Prostate gland (tissue), 2 donors: ENCODE measurements around the gene SPINK5. TPM values are rescaled to one million over a fixed set of nuclear protein-coding genes. Genes with fewer than 3 reads are reported as not detected.
A peak's percentile ranks its signal among the peaks of the same experiment; 100 is the strongest.

ENCODE experiments used
- DNase-seq: peaks from one replicate; pipeline ENCODE4 v3.0.0-alpha.2; 2019; ENCODE audit warnings: low spot score
- H3K27ac ChIP-seq, 2 donors: fragments of 200-600 bp; sonication (generic); 2 replicates each; pipeline ENCODE4 v1.5.1; 2017 to 2019
- H3K27me3 ChIP-seq: fragments of 200-600 bp; sonication (generic); replicated peaks from 2 replicates; pipeline ENCODE4 v1.5.1; 2019; ENCODE audit not compliant: insufficient read depth
- H3K36me3 ChIP-seq, 2 donors: fragments of 200-600 bp; sonication (generic); 1 replicate in 1 of 2; 2 replicates in 1 of 2; pipeline versions ENCODE4 v1.5.1 to v1.8.1; 2017 to 2019
- H3K4me1 ChIP-seq: fragments of 200-600 bp; sonication (generic); replicated peaks from 2 replicates; pipeline ENCODE4 v1.5.1; 2019
- H3K4me3 ChIP-seq, 2 donors: fragments of 200-600 bp; sonication (generic); 2 replicates each; pipeline ENCODE4 v1.5.1; 2017 to 2019
- H3K9me3 ChIP-seq: fragments of 200-600 bp; sonication (generic); 2 replicates; pipeline ENCODE4 v1.5.1; 2017
- POLR2A ChIP-seq: fragments of 450-650 bp; IDR thresholded peaks from one replicate; pipeline ENCODE4 v1.6.1; 2016; ENCODE audit warnings: antibody characterized with exemption, mild to moderate bottlenecking
- POLR2AphosphoS5 ChIP-seq: sonication (generic); formaldehyde crosslinking; IDR thresholded peaks from one replicate; pipeline ENCODE4 v1.6.1; 2017; ENCODE audit warnings: antibody characterized with exemption
- WGBS: methylation state at CpG from one replicate; pipeline ENCODE4 v1.1.5; 2018; 5-methylcytosine and 5-hydroxymethylcytosine counted together
- intact Hi-C: fragments of 100-400 bp; cut with DNase I; formaldehyde crosslinking; loops from one replicate; pipeline ENCODE4 v1.14.2; 2022
- total RNA-seq, 2 donors: library from RNA; depleted of rRNA; stranded (reverse); fragments of >200 nt; gene quantifications; one replicate each; pipeline ENCODE4 v1.1.0, GENCODE V29; 2016
- TF ChIP-seq, protein P1 (sequence below), 4 experiments: fragments of 200-600 bp in 2 of 4; fragments of 450-650 bp in 2 of 4; sonication (generic) in 2 of 4; IDR thresholded peaks; 1 replicate in 3 of 4; 2 replicates in 1 of 4; pipeline ENCODE4 v1.5.1; 2016 to 2019; ENCODE audit warnings: antibody characterized with exemption in 4 of 4, mild to moderate bottlenecking in 2 of 4, moderate library complexity in 2 of 4

SPINK5 gene
- total RNA-seq, 2 donors from 2014 or later, result 2.6 to 3.7 TPM

DNA sequence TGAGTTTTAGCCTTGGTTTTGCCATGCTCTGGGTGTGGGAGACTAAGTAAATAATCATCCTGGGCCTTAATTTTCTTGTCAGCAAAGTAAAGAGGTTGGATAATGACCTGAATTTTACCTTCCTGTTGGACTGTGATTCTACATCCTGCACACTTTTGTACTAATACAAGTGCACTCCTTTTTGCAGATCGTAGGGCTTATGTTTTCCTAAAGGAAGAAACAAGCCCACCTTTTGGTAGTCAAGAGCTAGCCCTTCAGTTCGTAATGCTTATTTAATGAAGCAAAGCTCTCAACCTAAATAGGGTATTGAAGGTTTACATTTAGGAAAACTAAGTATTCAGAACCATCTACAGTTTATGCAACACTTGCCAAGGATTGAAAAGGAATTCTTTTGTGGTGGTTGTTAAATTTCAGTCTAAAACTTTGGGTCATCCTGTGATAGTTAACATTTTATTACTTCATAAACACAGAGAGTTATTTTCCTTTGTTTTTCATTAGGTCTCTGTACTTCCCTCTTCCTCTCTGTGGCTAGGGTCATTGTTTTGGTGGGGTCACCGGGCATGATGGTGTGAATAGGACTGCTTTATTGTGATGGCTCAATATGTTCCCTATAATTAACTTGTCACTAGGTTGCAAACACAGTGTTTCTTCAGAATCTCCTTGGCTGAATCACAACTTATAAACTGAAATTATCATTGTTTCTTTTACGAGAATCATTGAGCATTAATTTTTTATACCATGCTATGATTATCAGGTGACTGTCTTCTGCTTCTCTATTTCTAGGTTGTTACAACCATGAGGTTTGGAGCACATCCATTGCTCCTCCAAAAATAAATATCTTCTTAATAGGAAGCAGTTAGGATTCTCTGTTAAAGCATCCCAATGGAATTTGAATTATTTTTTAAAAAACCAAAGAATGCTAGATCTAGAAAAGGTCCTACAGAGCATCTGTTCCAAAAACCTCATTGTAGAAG, 28.5 kb downstream of the SPINK5 start:
- DNase-seq, result no peak
- Histone ChIP-seq H3K27me3 (no peaks in the 10 kb centered on the region), H3K4me3 (no peak overlapping the region), H3K27ac (no peak overlapping the region), H3K4me1 (no peaks in the 10 kb centered on the region), H3K36me3 (no peaks in the 10 kb centered on the region), H3K9me3 (no peaks in the 10 kb centered on the region)
- WGBS, result 25% methylated on average over 4 of the region's 4 CpGs
- intact Hi-C loops, result no loop called here
- TF ChIP-seq, protein P1, sequence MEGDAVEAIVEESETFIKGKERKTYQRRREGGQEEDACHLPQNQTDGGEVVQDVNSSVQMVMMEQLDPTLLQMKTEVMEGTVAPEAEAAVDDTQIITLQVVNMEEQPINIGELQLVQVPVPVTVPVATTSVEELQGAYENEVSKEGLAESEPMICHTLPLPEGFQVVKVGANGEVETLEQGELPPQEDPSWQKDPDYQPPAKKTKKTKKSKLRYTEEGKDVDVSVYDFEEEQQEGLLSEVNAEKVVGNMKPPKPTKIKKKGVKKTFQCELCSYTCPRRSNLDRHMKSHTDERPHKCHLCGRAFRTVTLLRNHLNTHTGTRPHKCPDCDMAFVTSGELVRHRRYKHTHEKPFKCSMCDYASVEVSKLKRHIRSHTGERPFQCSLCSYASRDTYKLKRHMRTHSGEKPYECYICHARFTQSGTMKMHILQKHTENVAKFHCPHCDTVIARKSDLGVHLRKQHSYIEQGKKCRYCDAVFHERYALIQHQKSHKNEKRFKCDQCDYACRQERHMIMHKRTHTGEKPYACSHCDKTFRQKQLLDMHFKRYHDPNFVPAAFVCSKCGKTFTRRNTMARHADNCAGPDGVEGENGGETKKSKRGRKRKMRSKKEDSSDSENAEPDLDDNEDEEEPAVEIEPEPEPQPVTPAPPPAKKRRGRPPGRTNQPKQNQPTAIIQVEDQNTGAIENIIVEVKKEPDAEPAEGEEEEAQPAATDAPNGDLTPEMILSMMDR (IDR thresholded peaks at IDR 0.05), result no peak
- TF ChIP-seq POLR2AphosphoS5 (no peak), POLR2A (no peak)

GRCh38 chr5:148094336-148094735, 30.6 kb downstream of the SPINK5 start:
- Histone ChIP-seq H3K36me3 (no peaks in the 10 kb centered on the region), H3K27ac (no peak overlapping the region), H3K4me3 (no peak overlapping the region), H3K27me3 (no peaks in the 10 kb centered on the region), H3K4me1 (no peaks in the 10 kb centered on the region), H3K9me3 (no peaks in the 10 kb centered on the region)
- intact Hi-C loops, result no loop called here
- no peak for TF ChIP-seq POLR2A
- TF ChIP-seq POLR2AphosphoS5, result no peak
- TF ChIP-seq, protein P1 (IDR thresholded peaks at IDR 0.05), result no peak
- whole genome bisulfite sequencing, result 90% methylated on average over 3 of the region's 3 CpGs
- DNase-seq, result no peak

DNA sequence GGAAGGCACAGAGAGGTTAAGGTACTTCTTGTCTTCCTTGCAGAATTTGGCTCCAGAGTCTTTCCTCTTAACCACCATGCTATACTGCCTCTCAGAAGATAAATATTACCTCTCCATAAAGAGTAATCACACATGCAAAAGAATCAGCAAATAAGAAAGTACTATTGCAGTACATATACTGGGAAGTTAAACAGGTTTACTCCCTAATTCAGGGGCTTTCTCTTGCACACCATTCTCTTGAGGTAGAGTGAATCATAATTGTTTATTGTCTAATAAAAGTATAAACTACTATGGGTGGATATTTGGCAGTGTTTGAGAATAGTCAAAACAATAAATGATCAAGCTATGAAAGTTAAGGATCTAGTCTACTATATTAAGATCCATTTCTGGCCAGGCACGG, 40.4 kb downstream of the SPINK5 start:
- H3K27ac ChIP-seq, result no peak overlapping the region
- no peaks in the 10 kb centered on the region for H3K4me1 ChIP-seq
- H3K27me3 ChIP-seq, result no peaks in the 10 kb centered on the region
- H3K9me3 ChIP-seq, result no peaks in the 10 kb centered on the region
- no peak overlapping the region for H3K4me3 ChIP-seq
- H3K36me3 ChIP-seq, result no peaks in the 10 kb centered on the region
- WGBS, result 38% methylated on average over 1 of the region's 1 CpG
- intact Hi-C loops, result no loop called here
- TF ChIP-seq, protein P1 (IDR thresholded peaks at IDR 0.05), result no peak
- TF ChIP-seq POLR2AphosphoS5, result peak; percentile 19
- DNase-seq, result no peak

DNA sequence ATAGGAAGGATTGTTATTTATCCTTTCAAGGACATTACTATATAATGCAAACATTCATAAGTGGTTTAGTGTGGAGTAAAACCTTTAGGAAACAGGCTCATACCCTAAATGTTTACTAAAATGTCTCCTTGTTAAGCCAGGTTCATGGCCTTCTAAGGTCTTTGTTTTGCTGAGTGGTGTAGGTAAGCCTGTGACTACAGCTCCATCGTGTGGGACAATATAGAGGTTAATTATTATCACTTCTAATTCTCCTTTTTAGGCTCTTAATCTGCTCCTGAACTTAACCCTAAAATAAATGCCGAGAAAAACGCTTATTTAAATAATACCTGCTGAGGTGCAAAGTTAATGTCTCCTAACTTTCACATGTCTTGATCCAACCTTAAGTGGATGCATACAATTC, 43.8 kb downstream of the SPINK5 start:
- no peaks in the 10 kb centered on the region for H3K9me3 ChIP-seq
- H3K27ac ChIP-seq, result no peak overlapping the region
- H3K4me3 ChIP-seq, result no peak overlapping the region
- no peaks in the 10 kb centered on the region for H3K36me3 ChIP-seq
- 25% methylated on average over 3 of the region's 3 CpGs for WGBS
- no peaks in the 10 kb centered on the region for H3K4me1 ChIP-seq
- H3K27me3 ChIP-seq, result no peaks in the 10 kb centered on the region
- intact Hi-C loops, result no loop called here
- TF ChIP-seq, protein P1 (IDR thresholded peaks at IDR 0.05), result peak in 2 of 4 experiments; percentile 33 to 46
- TF ChIP-seq POLR2AphosphoS5 (no peak), POLR2A (no peak)
- DNase-seq, result no peak

DNA sequence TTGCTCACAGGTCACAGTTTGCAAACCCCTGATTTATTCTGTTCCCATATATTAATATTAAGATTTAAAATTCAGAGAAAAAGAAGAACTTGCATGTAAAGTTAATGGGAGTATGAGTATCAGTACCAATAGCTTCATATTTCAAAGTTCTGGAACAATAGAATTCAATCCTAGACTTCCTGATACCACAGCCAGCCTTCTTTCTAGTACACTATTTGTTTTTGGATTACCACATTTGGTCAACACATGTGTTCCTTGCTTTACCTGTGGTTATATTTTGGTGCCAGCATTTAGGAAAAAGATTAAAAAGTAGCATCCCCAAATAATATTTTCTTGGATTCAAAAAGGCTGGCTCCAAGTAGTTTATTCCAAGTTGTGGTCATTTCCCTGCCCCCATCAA, 49.5 kb downstream of the SPINK5 start:
- H3K27ac ChIP-seq, result no peak overlapping the region
- TF ChIP-seq POLR2A, result no peak
- TF ChIP-seq, protein P1 (IDR thresholded peaks at IDR 0.05), result no peak
- no peak for TF ChIP-seq POLR2AphosphoS5
- DNase-seq, result no peak
- intact Hi-C loops, result no loop called here
- H3K27me3 ChIP-seq, result no peaks in the 10 kb centered on the region
- no peaks in the 10 kb centered on the region for H3K4me1 ChIP-seq
- H3K9me3 ChIP-seq, result no peaks in the 10 kb centered on the region
- no peak overlapping the region for H3K4me3 ChIP-seq
- H3K36me3 ChIP-seq, result no peaks in the 10 kb centered on the region
